CD4-positive, alpha-beta memory T cell (primary cell): ENCODE measurements around the gene ATP6V0E1. TPM values are rescaled to one million over a fixed set of nuclear protein-coding genes. Genes with fewer than 3 reads are reported as not detected.
A peak's percentile ranks its signal among the peaks of the same experiment; 100 is the strongest.

Experiments
- CTCF ChIA-PET: fragments of 350-600 bp; sonication (Branson Sonifier 250); formaldehyde crosslinking; loops from one replicate; lab custom pipeline; 2021; ENCODE audit warnings: inconsistent platforms; ENCODE audit not compliant: partially characterized antibody; lab: Charles Lee
- POLR2A ChIA-PET: fragments of 350-600 bp; sonication (Branson Sonifier 250); formaldehyde crosslinking; loops from one replicate; lab custom pipeline; 2021; ENCODE audit not compliant: partially characterized antibody; lab: Charles Lee
- DNase-seq, 5 donors: peaks; one replicate each; pipeline versions ENCODE4 v3.0.0 to v3.0.0-alpha.2; 2020 to 2022; ENCODE audit warnings: mixed read lengths in 1 of 5
- H3K27ac ChIP-seq: one replicate; pipeline ENCODE4 v1.7.0; 2013; ENCODE audit warnings: low read depth, low read length
- H3K27me3 ChIP-seq: 2 replicates; pipeline ENCODE4 v1.7.0; 2013; ENCODE audit warnings: mild to moderate bottlenecking, low read length, moderate library complexity; ENCODE audit not compliant: insufficient read depth
- H3K36me3 ChIP-seq: 2 replicates; pipeline ENCODE4 v1.7.0; 2013; ENCODE audit warnings: mild to moderate bottlenecking, low read length, moderate library complexity; ENCODE audit not compliant: insufficient read depth
- H3K4me1 ChIP-seq: 2 replicates; pipeline ENCODE4 v1.7.0; 2013; ENCODE audit warnings: mild to moderate bottlenecking, low read length, moderate library complexity; ENCODE audit not compliant: insufficient read depth
- H3K4me3 ChIP-seq, 2 donors: one replicate each; pipeline ENCODE4 v1.7.0; 2013; ENCODE audit warnings: low read length in 2 of 2, mild to moderate bottlenecking in 1 of 2
- H3K9me3 ChIP-seq, 2 donors: one replicate each; pipeline ENCODE4 v1.7.0; 2013; ENCODE audit warnings: low read length in 2 of 2, control low read depth in 1 of 2; ENCODE audit not compliant: control insufficient read depth in 1 of 2
- H3K27ac Mint-ChIP-seq, 7 donors: one replicate each; pipeline ENCODE4 v1.8.0; 2020 to 2021; ENCODE audit warnings: mixed read lengths in 7 of 7, mild to moderate bottlenecking in 6 of 7, inconsistent platforms in 3 of 7, moderate library complexity in 3 of 7
- H3K27me3 Mint-ChIP-seq, 2 donors: one replicate each; pipeline ENCODE4 v1.8.0; 2020 to 2021; ENCODE audit warnings: mixed read lengths in 2 of 2
- H3K36me3 Mint-ChIP-seq, 2 donors: one replicate each; pipeline ENCODE4 v1.8.0; 2020 to 2021; ENCODE audit warnings: mixed read lengths in 2 of 2, inconsistent platforms in 1 of 2, mild to moderate bottlenecking in 1 of 2
- H3K4me1 Mint-ChIP-seq, 4 donors: one replicate each; pipeline ENCODE4 v1.8.0; 2020 to 2021; ENCODE audit warnings: mixed read lengths in 4 of 4, mild to moderate bottlenecking in 1 of 4
- H3K4me3 Mint-ChIP-seq, 8 donors: one replicate each; pipeline ENCODE4 v1.8.0; 2020 to 2021; ENCODE audit warnings: mixed read lengths in 8 of 8, mild to moderate bottlenecking in 7 of 8, moderate library complexity in 6 of 8, inconsistent platforms in 3 of 8
- H3K9me3 Mint-ChIP-seq, 8 donors: one replicate each; pipeline ENCODE4 v1.8.0; 2020 to 2021; ENCODE audit warnings: mixed read lengths in 8 of 8, mild to moderate bottlenecking in 5 of 8, inconsistent platforms in 3 of 8, moderate library complexity in 1 of 8
- intact Hi-C: fragments of 100-400 bp; cut with micrococcal nuclease; formaldehyde crosslinking; loops from one replicate; pipeline ENCODE4 v1.15.1; 2023
- polyA plus RNA-seq, 2 donors: library from polyadenylated mRNA; unstranded; fragments of 300-500 nt; fragmentation: Illumina TruSeq; gene quantifications; one replicate each; pipeline ENCODE4 v1.2.3, GENCODE V29; 2021
- total RNA-seq, 2 experiments: library from RNA; stranded (reverse); gene quantifications; one replicate each; pipeline ENCODE4 v1.2.3, GENCODE V29; 2021

The ATP6V0E1 gene
- total and polyA plus RNA-seq, 4 experiments from 2014 or later = 158 to 559 (median 304) TPM

GRCh38 chr5:172949426-172949825 lies 34.1 kb upstream of the ATP6V0E1 start:
- H3K27ac Mint-ChIP-seq = peak overlapping the region in 1 of 7 donors; percentile 10
- POLR2A ChIA-PET = no interaction called here
- no peaks in the 10 kb centered on the region for H3K4me1 ChIP-seq
- H3K4me3 Mint-ChIP-seq = no peak overlapping the region
- H3K27me3 Mint-ChIP-seq = no peaks in the 10 kb centered on the region
- intact Hi-C loops = no loop called here
- H3K4me3 ChIP-seq = no peak overlapping the region
- peaks cover 4% of the 10 kb centered on the region for H3K36me3 ChIP-seq
- peaks cover 24 to 37% of the 10 kb centered on the region in 2 donors for H3K36me3 Mint-ChIP-seq
- no peaks in the 10 kb centered on the region for H3K9me3 ChIP-seq
- no peaks in the 10 kb centered on the region for H3K9me3 Mint-ChIP-seq
- no peaks in the 10 kb centered on the region for H3K27me3 ChIP-seq
- DNase-seq = no peak
- no peak overlapping the region for H3K27ac ChIP-seq
- CTCF ChIA-PET = no interaction called here
- peaks cover 0 to 6% (median 1%) of the 10 kb centered on the region in 4 donors for H3K4me1 Mint-ChIP-seq

GRCh38 chr5:172950176-172950965 lies 33.2 kb upstream of the ATP6V0E1 start:
- Mint-ChIP-seq H3K27ac (no peak overlapping the region), H3K9me3 (no peaks in the 10 kb centered on the region), H3K4me3 (no peak overlapping the region), H3K36me3 (peaks cover 17 to 30% of the 10 kb centered on the region in 2 donors), H3K4me1 (peaks cover 0 to 11% (median 2%) of the 10 kb centered on the region in 4 donors), H3K27me3 (no peaks in the 10 kb centered on the region)
- no peak overlapping the region for H3K4me3 ChIP-seq
- POLR2A ChIA-PET = no interaction called here
- peaks cover 4% of the 10 kb centered on the region for H3K36me3 ChIP-seq
- intact Hi-C loops = no loop called here
- H3K4me1 ChIP-seq = no peaks in the 10 kb centered on the region
- no peaks in the 10 kb centered on the region for H3K9me3 ChIP-seq
- H3K27me3 ChIP-seq = no peaks in the 10 kb centered on the region
- CTCF ChIA-PET = interaction anchor here (1.2 to 1.4 kb wide), 2 partner anchors 9 to 236 kb away, joined by 4 read pairs; partner anchors contain the start of gene RPL26L1
- no peak overlapping the region for H3K27ac ChIP-seq
- DNase-seq = no peak

- H3K36me3 ChIP-seq = peaks cover 1% of the 10 kb centered on the region
- H3K9me3 ChIP-seq = no peaks in the 10 kb centered on the region
- ChIA-PET POLR2A (no interaction called here), CTCF (interaction anchor here (1.2 to 1.4 kb wide), 2 partner anchors 8 to 237 kb away, joined by 4 read pairs; partner anchors contain the start of gene RPL26L1)
- H3K4me1 Mint-ChIP-seq = peaks cover 0 to 11% (median 2%) of the 10 kb centered on the region in 4 donors
- H3K4me1 ChIP-seq = no peaks in the 10 kb centered on the region
- no peaks in the 10 kb centered on the region for H3K9me3 Mint-ChIP-seq
- no peaks in the 10 kb centered on the region for H3K27me3 Mint-ChIP-seq
- peaks cover 16 to 24% of the 10 kb centered on the region in 2 donors for H3K36me3 Mint-ChIP-seq
- H3K27me3 ChIP-seq = no peaks in the 10 kb centered on the region
- no peak for DNase-seq
- H3K4me3 ChIP-seq = no peak overlapping the region
- peak overlapping the region in 1 of 7 donors; percentile 63 for H3K27ac Mint-ChIP-seq
- intact Hi-C loops = no loop called here
- H3K4me3 Mint-ChIP-seq = no peak overlapping the region
- H3K27ac ChIP-seq = no peak overlapping the region
These were observed 32.1 kb upstream of the ATP6V0E1 start for GRCh38 chr5:172951371-172952033.

- DNase-seq = no peak
- H3K27me3 Mint-ChIP-seq = no peaks in the 10 kb centered on the region
- no peaks in the 10 kb centered on the region for H3K9me3 Mint-ChIP-seq
- H3K27ac ChIP-seq = no peak overlapping the region
- no peak overlapping the region for H3K4me3 ChIP-seq
- no peaks in the 10 kb centered on the region for H3K9me3 ChIP-seq
- H3K27ac Mint-ChIP-seq = peak overlapping the region in 1 of 7 donors; percentile 70
- H3K4me3 Mint-ChIP-seq = no peak overlapping the region
- ChIA-PET POLR2A (no interaction called here), CTCF (no interaction called here)
- no peaks in the 10 kb centered on the region for H3K27me3 ChIP-seq
- no peaks in the 10 kb centered on the region for H3K36me3 ChIP-seq
- peaks cover 16 to 22% of the 10 kb centered on the region in 2 donors for H3K36me3 Mint-ChIP-seq
- intact Hi-C loops = no loop called here
- H3K4me1 ChIP-seq = no peaks in the 10 kb centered on the region
- peaks cover 0 to 12% (median 2%) of the 10 kb centered on the region in 4 donors for H3K4me1 Mint-ChIP-seq
These were observed 31.5 kb upstream of the ATP6V0E1 start for GRCh38 chr5:172952034-172952511.

- H3K4me1 Mint-ChIP-seq = peaks cover 3 to 27% (median 7%) of the 10 kb centered on the region in 4 donors
- Histone ChIP-seq H3K4me1 (peaks cover 4% of the 10 kb centered on the region), H3K4me3 (no peak overlapping the region), H3K36me3 (no peaks in the 10 kb centered on the region), H3K27ac (no peak overlapping the region), H3K27me3 (no peaks in the 10 kb centered on the region), H3K9me3 (no peaks in the 10 kb centered on the region)
- no peak overlapping the region for H3K4me3 Mint-ChIP-seq
- intact Hi-C loops = no loop called here
- no peak for DNase-seq
- ChIA-PET POLR2A (interaction anchor here (0.7 kb wide), 1 partner anchor 183 kb away, joined by 3 read pairs; the partner anchor contains the start of gene DUSP1), CTCF (interaction anchor here (0.7 to 1.6 kb wide), 3 partner anchors 21 to 239 kb away, joined by 3 to 4 read pairs (median 3); no protein-coding TSS in a partner anchor)
- peaks cover 7 to 14% of the 10 kb centered on the region in 2 donors for H3K36me3 Mint-ChIP-seq
- H3K9me3 Mint-ChIP-seq = no peaks in the 10 kb centered on the region
- H3K27ac Mint-ChIP-seq = peak overlapping the region in 1 of 7 donors; percentile 24
- H3K27me3 Mint-ChIP-seq = no peaks in the 10 kb centered on the region
These were observed 29.5 kb upstream of the ATP6V0E1 start for GRCh38 chr5:172953776-172954675.

GRCh38 chr5:172954751-172955159 lies 28.8 kb upstream of the ATP6V0E1 start:
- Mint-ChIP-seq H3K9me3 (no peaks in the 10 kb centered on the region), H3K4me3 (no peak overlapping the region), H3K27ac (peak overlapping the region in 2 of 7 donors; percentile 12 to 74), H3K27me3 (no peaks in the 10 kb centered on the region), H3K4me1 (peaks cover 8 to 35% (median 13%) of the 10 kb centered on the region in 4 donors), H3K36me3 (peaks cover 7 to 18% of the 10 kb centered on the region in 2 donors)
- Histone ChIP-seq H3K36me3 (no peaks in the 10 kb centered on the region), H3K9me3 (no peaks in the 10 kb centered on the region), H3K4me3 (no peak overlapping the region), H3K27me3 (no peaks in the 10 kb centered on the region), H3K4me1 (peaks cover 8% of the 10 kb centered on the region), H3K27ac (no peak overlapping the region)
- ChIA-PET CTCF (interaction anchor here (0.7 to 1.6 kb wide), 3 partner anchors 22 to 240 kb away, joined by 3 to 4 read pairs (median 3); no protein-coding TSS in a partner anchor), POLR2A (no interaction called here)
- DNase-seq = no peak
- intact Hi-C loops = no loop called here
